Activated naive CD4-positive, alpha-beta T cell treated with anti-CD3 and anti-CD28 coated beads for 36 hours (primary cell): ENCODE data around the gene CENPA. TPM values are rescaled to one million over a fixed set of nuclear protein-coding genes. Genes with fewer than 3 reads are reported as not detected.
"Not testable (repeated sequence)": the region's sequence is repeated elsewhere in the genome, so short reads cannot be mapped to it uniquely, and the experiment has no call there.

Experiments used
- CTCF ChIA-PET: fragments of 350-600 bp; sonication (Branson Sonifier 250); formaldehyde crosslinking; loops from one replicate; lab custom pipeline; 2021; ENCODE audit warnings: antibody characterized with exemption; lab: Charles Lee
- DNase-seq: peaks from one replicate; pipeline ENCODE4 v3.0.0-alpha.2; 2020
- H3K27ac Mint-ChIP-seq: one replicate; pipeline ENCODE4 v1.8.0; 2021; ENCODE audit warnings: mild to moderate bottlenecking, mixed read lengths
- H3K27me3 Mint-ChIP-seq: one replicate; pipeline ENCODE4 v1.8.0; 2021; ENCODE audit warnings: low read depth, mixed read lengths
- H3K36me3 Mint-ChIP-seq: one replicate; pipeline ENCODE4 v1.8.0; 2021; ENCODE audit warnings: low read depth, mixed read lengths
- H3K4me1 Mint-ChIP-seq: one replicate; pipeline ENCODE4 v1.8.0; 2021; ENCODE audit warnings: low read depth, mixed read lengths
- H3K4me3 Mint-ChIP-seq: one replicate; pipeline ENCODE4 v1.8.0; 2021; ENCODE audit warnings: mild to moderate bottlenecking, moderate library complexity, mixed read lengths
- H3K9me3 Mint-ChIP-seq: one replicate; pipeline ENCODE4 v1.8.0; 2021; ENCODE audit warnings: mixed read lengths
- intact Hi-C: fragments of 100-400 bp; cut with micrococcal nuclease; formaldehyde crosslinking; loops from one replicate; pipeline ENCODE4 v1.15.1; 2023
- total RNA-seq, 2 experiments: library from RNA; stranded (reverse); gene quantifications; one replicate each; pipeline ENCODE4 v1.2.3, GENCODE V29; 2021

CENPA gene
- total RNA-seq, 2 experiments from 2014 or later, result 42.9 to 43.6 TPM

- H3K9me3 Mint-ChIP-seq, H3K27me3 Mint-ChIP-seq, H3K27ac Mint-ChIP-seq, H3K4me1 Mint-ChIP-seq, DNase-seq, CTCF ChIA-PET, H3K36me3 Mint-ChIP-seq, intact Hi-C loops, H3K4me3 Mint-ChIP-seq: not testable (repeated sequence)
Observed at GRCh38 chr2:26749787-26750420, 36.0 kb upstream of the CENPA start.

GRCh38 chr2:26750467-26750866, 35.4 kb upstream of the CENPA start:
- H3K27ac Mint-ChIP-seq, DNase-seq, H3K4me3 Mint-ChIP-seq, H3K9me3 Mint-ChIP-seq, H3K4me1 Mint-ChIP-seq, H3K27me3 Mint-ChIP-seq, H3K36me3 Mint-ChIP-seq, CTCF ChIA-PET, intact Hi-C loops: not testable (repeated sequence)

GRCh38 chr2:26752656-26753055, 33.2 kb upstream of the CENPA start:
- Mint-ChIP-seq H3K9me3 (no peaks in the 10 kb centered on the region), H3K36me3 (no peaks in the 10 kb centered on the region), H3K4me3 (no peak overlapping the region), H3K4me1 (peaks cover 2% of the 10 kb centered on the region), H3K27ac (no peak overlapping the region), H3K27me3 (no peaks in the 10 kb centered on the region)
- no peak for DNase-seq
- CTCF ChIA-PET, result interaction anchor here (1.1 to 1.4 kb wide), 2 partner anchors 147 to 189 kb away, joined by 3 read pairs; no protein-coding TSS in a partner anchor
- intact Hi-C loops, result no loop called here

- CTCF ChIA-PET, result interaction anchor here (0.6 to 1.8 kb wide), 2 partner anchors 9 to 216 kb away, joined by 3 to 4 read pairs; partner anchors contain the start of gene MAPRE3
Observed at GRCh38 chr2:26754539-26754938, 31.3 kb upstream of the CENPA start.

GRCh38 chr2:26754972-26755670, 30.7 kb upstream of the CENPA start:
- Mint-ChIP-seq H3K4me3 (no peak overlapping the region), H3K27me3 (no peaks in the 10 kb centered on the region), H3K9me3 (no peaks in the 10 kb centered on the region), H3K27ac (no peak overlapping the region), H3K4me1 (peaks cover 9% of the 10 kb centered on the region), H3K36me3 (no peaks in the 10 kb centered on the region)
- intact Hi-C loops, result no loop called here
- CTCF ChIA-PET, result interaction anchor here (0.5 to 1.8 kb wide), 2 partner anchors 10 to 89 kb away, joined by 4 read pairs; no protein-coding TSS in a partner anchor
- no peak for DNase-seq

More at GRCh38 chr2:26754539-26754938, 31.3 kb upstream of the CENPA start:
- Mint-ChIP-seq H3K36me3 (no peaks in the 10 kb centered on the region), H3K4me1 (peaks cover 9% of the 10 kb centered on the region), H3K9me3 (no peaks in the 10 kb centered on the region), H3K27me3 (no peaks in the 10 kb centered on the region), H3K27ac (no peak overlapping the region), H3K4me3 (no peak overlapping the region)
- DNase-seq, result no peak
- intact Hi-C loops, result no loop called here

- CTCF ChIA-PET, result interaction anchor here (1.5 kb wide), 1 partner anchor 18 kb away, joined by 11 read pairs; no protein-coding TSS in a partner anchor
- Mint-ChIP-seq H3K4me1 (peaks cover 9% of the 10 kb centered on the region), H3K9me3 (no peaks in the 10 kb centered on the region), H3K27ac (no peak overlapping the region), H3K27me3 (no peaks in the 10 kb centered on the region), H3K4me3 (no peak overlapping the region), H3K36me3 (no peaks in the 10 kb centered on the region)
- DNase-seq, result no peak
- intact Hi-C loops, result no loop called here
Observed at GRCh38 chr2:26756337-26756736, 29.5 kb upstream of the CENPA start.

GRCh38 chr2:26757873-26758789, 27.7 kb upstream of the CENPA start:
- no peaks in the 10 kb centered on the region for H3K27me3 Mint-ChIP-seq
- peaks cover 11% of the 10 kb centered on the region for H3K4me1 Mint-ChIP-seq
- no peak overlapping the region for H3K4me3 Mint-ChIP-seq
- CTCF ChIA-PET, result interaction anchor here (0.5 to 1.5 kb wide), 2 partner anchors 13 to 17 kb away, joined by 3 to 11 read pairs; no protein-coding TSS in a partner anchor
- peak; percentile 50 for DNase-seq
- H3K27ac Mint-ChIP-seq, result no peak overlapping the region
- H3K9me3 Mint-ChIP-seq, result no peaks in the 10 kb centered on the region
- no peaks in the 10 kb centered on the region for H3K36me3 Mint-ChIP-seq
- intact Hi-C loops, result no loop called here

- Mint-ChIP-seq H3K4me3 (no peak overlapping the region), H3K27ac (no peak overlapping the region), H3K36me3 (no peaks in the 10 kb centered on the region), H3K4me1 (peaks cover 14% of the 10 kb centered on the region), H3K9me3 (no peaks in the 10 kb centered on the region), H3K27me3 (no peaks in the 10 kb centered on the region)
- DNase-seq, result no peak
- intact Hi-C loops, result no loop called here
- CTCF ChIA-PET, result interaction anchor here (0.5 kb wide), 1 partner anchor 14 kb away, joined by 3 read pairs; no protein-coding TSS in a partner anchor
Observed at GRCh38 chr2:26758790-26759321, 27.0 kb upstream of the CENPA start.

- intact Hi-C loops, result no loop called here
- Mint-ChIP-seq H3K4me1 (peaks cover 17% of the 10 kb centered on the region), H3K27me3 (no peaks in the 10 kb centered on the region), H3K36me3 (no peaks in the 10 kb centered on the region), H3K27ac (no peak overlapping the region), H3K4me3 (no peak overlapping the region), H3K9me3 (no peaks in the 10 kb centered on the region)
- CTCF ChIA-PET, result interaction anchor here (0.6 kb wide), 1 partner anchor 39 kb away, joined by 3 read pairs; no protein-coding TSS in a partner anchor
- DNase-seq, result no peak
Observed at GRCh38 chr2:26759845-26760244, 26.0 kb upstream of the CENPA start.

GRCh38 chr2:26760991-26761390, 24.9 kb upstream of the CENPA start:
- H3K27ac Mint-ChIP-seq, intact Hi-C loops, H3K4me3 Mint-ChIP-seq, H3K9me3 Mint-ChIP-seq, H3K27me3 Mint-ChIP-seq, CTCF ChIA-PET, DNase-seq, H3K36me3 Mint-ChIP-seq: not testable (repeated sequence)
- peaks cover 28% of the 10 kb centered on the region for H3K4me1 Mint-ChIP-seq

GRCh38 chr2:26763019-26763418, 22.8 kb upstream of the CENPA start:
- H3K27me3 Mint-ChIP-seq, result no peaks in the 10 kb centered on the region
- H3K27ac Mint-ChIP-seq, result no peak overlapping the region
- no peak for DNase-seq
- intact Hi-C loops, result no loop called here
- peak overlapping the region; percentile 91 for H3K4me3 Mint-ChIP-seq
- H3K36me3 Mint-ChIP-seq, result no peaks in the 10 kb centered on the region
- peaks cover 39% of the 10 kb centered on the region for H3K4me1 Mint-ChIP-seq
- CTCF ChIA-PET, result no interaction called here
- no peaks in the 10 kb centered on the region for H3K9me3 Mint-ChIP-seq
